WERI-Rb-1 (cell line): ENCODE data around the gene MYL12A.
"Not testable (repeated sequence)": the region's sequence is repeated elsewhere in the genome, so short reads cannot be mapped to it uniquely, and the experiment has no call there.

Source experiments
- DNase-seq: peaks from one replicate; pipeline ENCODE4 v3.0.0-alpha.2; 2020
- H3K27ac ChIP-seq: fragments of 250-450 bp; sonication (Bioruptor Pico); 2 replicates; pipeline ENCODE4 v1.5.1; 2020; ENCODE audit warnings: mild to moderate bottlenecking, moderate library complexity
- H3K27me3 ChIP-seq: fragments of 250-450 bp; sonication (Bioruptor Pico); 2 replicates; pipeline ENCODE4 v1.5.1; 2021; ENCODE audit warnings: mild to moderate bottlenecking, low read depth, moderate library complexity; ENCODE audit not compliant: insufficient read depth, severe bottlenecking
- H3K36me3 ChIP-seq: fragments of 250-450 bp; sonication (Bioruptor Pico); 2 replicates; pipeline ENCODE4 v1.5.1; 2020; ENCODE audit warnings: mild to moderate bottlenecking, moderate library complexity
- H3K4me3 ChIP-seq: 2 replicates; pipeline ENCODE4 v1.5.1; 2011; ENCODE audit warnings: low read depth, mild to moderate bottlenecking, control low read depth, low read length
- H3K9me3 ChIP-seq: fragments of 250-450 bp; sonication (Bioruptor Pico); 2 replicates; pipeline ENCODE4 v1.5.1; 2021; ENCODE audit warnings: mild to moderate bottlenecking, moderate library complexity; ENCODE audit not compliant: severe bottlenecking
- CTCF ChIP-seq: IDR thresholded peaks from 2 replicates; pipeline ENCODE4 v1.5.1; 2011; ENCODE audit warnings: low read depth, mild to moderate bottlenecking, control low read depth, inconsistent platforms, low read length

Gene MYL12A

GRCh38 chr18:3268306-3268705 is 20.7 kb downstream of the MYL12A start:
- H3K27ac ChIP-seq, result no peak overlapping the region

GRCh38 chr18:3269241-3269913 is 21.8 kb downstream of the MYL12A start:
- no peaks in the 10 kb centered on the region for H3K27me3 ChIP-seq
- H3K27ac ChIP-seq, result no peak overlapping the region
- peaks cover 4% of the 10 kb centered on the region for H3K36me3 ChIP-seq
- H3K9me3 ChIP-seq, result no peaks in the 10 kb centered on the region
- no peak for TF ChIP-seq CTCF
- no peak overlapping the region for H3K4me3 ChIP-seq
- DNase-seq, result no peak

More at GRCh38 chr18:3268306-3268705, 20.7 kb downstream of the MYL12A start:
- Histone ChIP-seq H3K36me3 (no peaks in the 10 kb centered on the region; the same call in 1 of the 2 replicates), H3K27me3 (no peaks in the 10 kb centered on the region), H3K4me3 (no peak overlapping the region), H3K9me3 (no peaks in the 10 kb centered on the region)
- no peak for DNase-seq
- TF ChIP-seq CTCF, result no peak

- Histone ChIP-seq H3K4me3 (no peak overlapping the region), H3K27ac (no peak overlapping the region), H3K27me3 (no peaks in the 10 kb centered on the region), H3K9me3 (no peaks in the 10 kb centered on the region), H3K36me3 (peaks cover 9% of the 10 kb centered on the region)
- no peak for DNase-seq
- no peak for TF ChIP-seq CTCF
These were observed 22.3 kb downstream of the MYL12A start for GRCh38 chr18:3269914-3270299.

- H3K36me3 ChIP-seq, result peaks cover 32% of the 10 kb centered on the region
These were observed 25.4 kb downstream of the MYL12A start for GRCh38 chr18:3273042-3273441.

GRCh38 chr18:3277643-3278213 is 30.1 kb downstream of the MYL12A start:
- not testable (repeated sequence) for H3K4me3 ChIP-seq, H3K27ac ChIP-seq, DNase-seq, H3K9me3 ChIP-seq, H3K27me3 ChIP-seq
- peaks cover 37% of the 10 kb centered on the region for H3K36me3 ChIP-seq

More at GRCh38 chr18:3273042-3273441, 25.4 kb downstream of the MYL12A start:
- H3K9me3 ChIP-seq, result no peaks in the 10 kb centered on the region
- no peak overlapping the region for H3K27ac ChIP-seq
- DNase-seq, result no peak
- H3K27me3 ChIP-seq, result no peaks in the 10 kb centered on the region
- no peak overlapping the region for H3K4me3 ChIP-seq
- no peak for TF ChIP-seq CTCF

- Histone ChIP-seq H3K27me3 (no peaks in the 10 kb centered on the region), H3K27ac (no peak overlapping the region), H3K4me3 (no peak overlapping the region), H3K9me3 (no peaks in the 10 kb centered on the region), H3K36me3 (peaks cover 31% of the 10 kb centered on the region)
- TF ChIP-seq CTCF, result 0 out of 2 replicates have a peak, but pooled peaks have one; percentile 19
- no peak for DNase-seq
These were observed 31.9 kb downstream of the MYL12A start for GRCh38 chr18:3279201-3280185.
